ENCODE results near the gene SUMO2.
"Not testable (repeated sequence)": the region's sequence is repeated elsewhere in the genome, so short reads cannot be mapped to it uniquely, and the experiment has no call there.

SUMO2 gene

GRCh38 chr17:75181608-75182318 is 996 bp downstream of the SUMO2 start:
- peak; percentile 28 for DNase-seq (ENCODE audit: low spot score)

- DNase-seq (ENCODE audit: low spot score), result no peak
Observed at GRCh38 chr17:75181110-75181509, 1.6 kb downstream of the SUMO2 start.

GRCh38 chr17:75178453-75178852 is 4.3 kb downstream of the SUMO2 start:
- no peak for DNase-seq (ENCODE audit: low spot score)

GRCh38 chr17:75176625-75177024 is 6.1 kb downstream of the SUMO2 start:
- no peak for DNase-seq (ENCODE audit: low spot score)

GRCh38 chr17:75174996-75175395 is 7.8 kb downstream of the SUMO2 start:
- no peak for DNase-seq (ENCODE audit: low spot score)

GRCh38 chr17:75173526-75173925 is 9.2 kb downstream of the SUMO2 start:
- no peak for DNase-seq (ENCODE audit: low spot score)

- no peak for DNase-seq (ENCODE audit: low spot score)
Observed at GRCh38 chr17:75168998-75169397, 13.8 kb downstream of the SUMO2 start.

- not testable (repeated sequence) for DNase-seq (ENCODE audit: low spot score)
Observed at GRCh38 chr17:75164606-75165005, 18.2 kb downstream of the SUMO2 start.

GRCh38 chr17:75163074-75163473 is 19.7 kb downstream of the SUMO2 start:
- no peak for DNase-seq (ENCODE audit: low spot score)

- no peak for DNase-seq (ENCODE audit: low spot score)
Observed at GRCh38 chr17:75160211-75160610, 22.5 kb downstream of the SUMO2 start.

GRCh38 chr17:75159196-75160031 is 23.3 kb downstream of the SUMO2 start:
- no peak for DNase-seq (ENCODE audit: low spot score)

GRCh38 chr17:75158480-75158879 is 24.3 kb downstream of the SUMO2 start:
- not testable (repeated sequence) for DNase-seq (ENCODE audit: low spot score)

- no peak for DNase-seq (ENCODE audit: low spot score)
Observed at GRCh38 chr17:75155191-75155601, 27.6 kb downstream of the SUMO2 start.

GRCh38 chr17:75154195-75155106 is 28.3 kb downstream of the SUMO2 start, which contains the start of gene JPT1:
Gene JPT1 (minus strand): TSS chr17:75154512. CDS start chr17:75154397, 115 bp downstream.
- DNase-seq (ENCODE audit: low spot score), result peak; percentile 98

- DNase-seq (ENCODE audit: low spot score), result no peak
Observed at GRCh38 chr17:75153780-75154194, 29.0 kb downstream of the SUMO2 start.

- DNase-seq (ENCODE audit: low spot score), result peak; percentile 41
Observed at GRCh38 chr17:75152922-75153779, 29.6 kb downstream of the SUMO2 start.

GRCh38 chr17:75152523-75152921 is 30.2 kb downstream of the SUMO2 start:
- no peak for DNase-seq (ENCODE audit: low spot score)

- no peak for DNase-seq (ENCODE audit: low spot score)
Observed at GRCh38 chr17:75151930-75152329, 30.8 kb downstream of the SUMO2 start.

- DNase-seq (ENCODE audit: low spot score), result no peak
Observed at GRCh38 chr17:75147878-75148546, 34.7 kb downstream of the SUMO2 start.

GRCh38 chr17:75146592-75146991 is 36.2 kb downstream of the SUMO2 start:
- no peak for DNase-seq (ENCODE audit: low spot score)

All from AG08396 (cell line).